LNCaP clone FGC (cell line): ENCODE data around the gene SERGEF.
"Not testable (repeated sequence)": the region's sequence is repeated elsewhere in the genome, so short reads cannot be mapped to it uniquely, and the experiment has no call there.

Experiments used
- DNase-seq: peaks from one replicate; pipeline ENCODE4 v3.0.0-alpha.2; 2011; ENCODE audit warnings: low read depth
- H3K4me3 ChIP-seq: 2 replicates; pipeline ENCODE4 v1.5.1; 2011; ENCODE audit warnings: mild to moderate bottlenecking, low read depth, low read length, control low read depth
- TF ChIP-seq, protein P1 (sequence below): IDR thresholded peaks from 2 replicates; pipeline ENCODE4 v1.5.1; 2012; ENCODE audit warnings: mild to moderate bottlenecking; ENCODE audit not compliant: control insufficient read depth, insufficient read depth; ENCODE audit errors: extremely low read depth

The SERGEF gene

DNA sequence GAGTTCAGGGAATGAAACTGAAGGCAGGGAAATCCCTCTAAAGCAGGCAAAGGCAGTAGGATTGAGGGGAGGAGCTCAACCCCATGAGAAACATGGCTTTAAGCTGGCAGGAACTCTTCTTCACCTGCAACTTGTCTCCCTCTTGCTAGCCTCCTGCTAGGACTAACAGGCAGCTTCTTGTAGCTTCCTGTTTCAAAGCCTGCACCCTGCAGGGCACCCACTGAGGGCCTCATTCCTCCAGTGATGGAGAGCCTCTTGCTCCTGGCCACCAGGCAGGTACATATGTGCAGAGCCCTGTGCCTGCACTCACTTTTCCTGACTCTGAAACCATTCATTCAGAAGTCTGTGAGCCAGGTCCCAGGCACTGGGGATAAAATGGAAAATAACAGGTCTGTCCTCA is 137.0 kb downstream of the SERGEF start:
- H3K4me3 ChIP-seq, result no peak overlapping the region
- TF ChIP-seq, protein P1, sequence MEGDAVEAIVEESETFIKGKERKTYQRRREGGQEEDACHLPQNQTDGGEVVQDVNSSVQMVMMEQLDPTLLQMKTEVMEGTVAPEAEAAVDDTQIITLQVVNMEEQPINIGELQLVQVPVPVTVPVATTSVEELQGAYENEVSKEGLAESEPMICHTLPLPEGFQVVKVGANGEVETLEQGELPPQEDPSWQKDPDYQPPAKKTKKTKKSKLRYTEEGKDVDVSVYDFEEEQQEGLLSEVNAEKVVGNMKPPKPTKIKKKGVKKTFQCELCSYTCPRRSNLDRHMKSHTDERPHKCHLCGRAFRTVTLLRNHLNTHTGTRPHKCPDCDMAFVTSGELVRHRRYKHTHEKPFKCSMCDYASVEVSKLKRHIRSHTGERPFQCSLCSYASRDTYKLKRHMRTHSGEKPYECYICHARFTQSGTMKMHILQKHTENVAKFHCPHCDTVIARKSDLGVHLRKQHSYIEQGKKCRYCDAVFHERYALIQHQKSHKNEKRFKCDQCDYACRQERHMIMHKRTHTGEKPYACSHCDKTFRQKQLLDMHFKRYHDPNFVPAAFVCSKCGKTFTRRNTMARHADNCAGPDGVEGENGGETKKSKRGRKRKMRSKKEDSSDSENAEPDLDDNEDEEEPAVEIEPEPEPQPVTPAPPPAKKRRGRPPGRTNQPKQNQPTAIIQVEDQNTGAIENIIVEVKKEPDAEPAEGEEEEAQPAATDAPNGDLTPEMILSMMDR, result no peak
- no peak for DNase-seq

DNA sequence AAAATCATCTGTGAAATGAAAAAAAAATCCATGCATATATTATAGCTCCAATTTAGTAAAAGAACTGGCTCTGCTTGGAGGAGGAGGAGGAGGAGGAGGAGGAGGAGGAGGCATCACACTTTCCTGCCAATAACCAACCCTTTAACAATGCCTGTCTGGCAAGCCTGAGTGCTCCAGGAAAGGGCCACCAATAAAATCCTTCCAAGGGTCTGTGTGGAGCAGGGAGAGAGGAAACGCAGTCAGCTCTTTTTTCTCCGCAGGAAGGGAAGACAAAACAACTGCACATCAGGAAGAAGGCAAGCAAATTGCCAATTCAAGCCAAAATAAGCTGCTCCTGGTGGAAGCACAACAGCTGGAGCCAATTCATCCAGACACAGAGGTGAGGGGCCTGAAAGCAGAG is 139.3 kb downstream of the SERGEF start:
- TF ChIP-seq, protein P1, result no peak
- H3K4me3 ChIP-seq, result no peak overlapping the region
- DNase-seq, result no peak

DNA sequence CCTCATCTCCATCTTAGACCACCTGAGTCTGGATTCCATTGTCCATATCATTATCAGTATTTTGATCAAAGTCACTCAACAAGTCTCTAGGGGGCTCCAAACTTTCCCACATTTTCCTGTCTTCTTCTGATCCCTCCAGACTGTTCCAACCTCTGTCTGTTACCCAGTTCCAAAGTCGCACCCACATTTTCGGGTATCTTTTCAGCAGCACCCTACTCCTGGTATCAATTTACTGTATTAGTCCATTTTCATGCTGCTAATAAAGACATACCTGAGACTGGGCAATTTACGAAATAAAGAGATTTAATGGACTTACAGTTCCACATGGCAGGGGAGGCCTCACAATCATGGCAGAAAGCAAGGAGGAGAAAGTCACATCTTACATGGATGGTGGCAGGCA is 144.4 kb downstream of the SERGEF start:
- DNase-seq, result not testable (repeated sequence)

DNA sequence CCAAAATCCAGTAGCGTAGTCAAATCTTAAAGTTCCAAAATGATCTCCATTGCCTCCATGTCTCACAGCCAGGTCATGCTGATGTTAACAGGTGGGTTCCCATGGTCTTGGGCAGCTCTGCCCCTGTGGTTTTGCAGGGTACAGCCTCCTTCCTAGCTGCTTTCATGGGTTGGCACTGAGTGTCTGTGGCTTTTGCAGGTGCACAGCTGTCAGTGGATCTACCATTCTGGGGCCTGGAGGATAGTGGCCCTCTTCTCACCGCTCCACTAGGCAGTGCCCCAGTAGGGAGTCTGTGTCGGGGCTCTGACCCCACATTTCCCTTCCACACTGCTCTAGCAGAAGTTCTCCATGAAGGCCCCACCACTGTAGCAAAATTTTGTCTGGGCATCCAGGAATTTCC is 145.5 kb downstream of the SERGEF start:
- H3K4me3 ChIP-seq, result no peak overlapping the region
- TF ChIP-seq, protein P1, result no peak
- no peak for DNase-seq

More for the DNA sequence above, 144.4 kb downstream of the SERGEF start:
- H3K4me3 ChIP-seq, result not testable (repeated sequence)

DNA sequence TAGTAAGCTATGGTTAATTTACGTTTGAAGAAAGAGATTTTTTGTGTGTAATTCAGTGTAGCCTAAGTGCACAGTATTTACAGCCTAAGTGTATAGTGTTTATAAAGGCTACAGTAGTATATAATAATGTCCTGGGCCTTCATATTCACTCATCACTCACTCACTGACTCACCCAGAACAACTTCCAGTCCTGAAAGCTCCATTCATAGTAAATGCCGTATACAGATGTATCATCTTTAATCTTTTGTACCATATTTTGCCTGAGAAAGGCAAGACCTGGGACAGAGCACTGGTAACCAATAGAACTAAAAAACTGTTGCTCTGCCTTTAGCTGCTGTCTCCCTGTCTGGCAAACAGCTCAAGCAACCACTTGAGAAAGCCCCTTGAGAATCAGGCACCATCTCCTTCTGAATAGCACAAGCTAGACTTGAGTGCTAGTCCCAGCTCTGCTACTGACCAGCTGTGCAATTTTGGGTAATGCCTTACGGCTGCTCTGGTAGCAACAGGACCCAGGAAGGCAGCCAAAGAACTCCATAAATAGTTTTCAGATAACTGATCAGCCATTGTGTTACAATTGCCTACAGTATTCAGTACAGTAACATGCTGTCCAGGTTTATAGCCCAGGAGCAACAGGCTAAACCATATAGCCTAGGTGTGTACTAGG is 146.9 kb downstream of the SERGEF start:
- TF ChIP-seq, protein P1, result no peak
- DNase-seq, result no peak
- no peak overlapping the region for H3K4me3 ChIP-seq

DNA sequence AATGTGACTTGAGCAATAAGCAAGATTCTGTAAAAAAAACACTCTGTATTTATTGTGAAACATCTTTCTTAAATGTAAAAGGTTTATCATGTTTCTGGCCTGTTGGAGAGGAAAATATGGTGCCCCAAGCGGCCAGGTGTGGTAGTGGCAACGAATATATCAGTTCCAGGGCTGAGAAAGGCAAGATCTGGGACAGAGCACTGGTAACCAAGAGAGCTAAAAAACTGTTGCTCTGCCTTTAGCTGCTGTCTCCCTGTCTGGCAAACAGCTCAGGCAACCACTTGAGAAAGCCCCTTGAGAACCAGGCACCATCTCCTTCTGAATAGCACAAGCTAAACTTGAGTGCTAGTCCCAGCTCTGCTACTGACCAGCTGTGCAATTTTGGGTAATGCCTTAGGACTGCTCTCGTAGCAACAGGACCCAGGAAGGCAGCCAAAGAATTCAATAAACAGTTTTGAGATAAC is 148.3 kb downstream of the SERGEF start:
- DNase-seq, result peak; percentile 17
- TF ChIP-seq, protein P1, result peak; percentile 78
- H3K4me3 ChIP-seq, result no peak overlapping the region

DNA sequence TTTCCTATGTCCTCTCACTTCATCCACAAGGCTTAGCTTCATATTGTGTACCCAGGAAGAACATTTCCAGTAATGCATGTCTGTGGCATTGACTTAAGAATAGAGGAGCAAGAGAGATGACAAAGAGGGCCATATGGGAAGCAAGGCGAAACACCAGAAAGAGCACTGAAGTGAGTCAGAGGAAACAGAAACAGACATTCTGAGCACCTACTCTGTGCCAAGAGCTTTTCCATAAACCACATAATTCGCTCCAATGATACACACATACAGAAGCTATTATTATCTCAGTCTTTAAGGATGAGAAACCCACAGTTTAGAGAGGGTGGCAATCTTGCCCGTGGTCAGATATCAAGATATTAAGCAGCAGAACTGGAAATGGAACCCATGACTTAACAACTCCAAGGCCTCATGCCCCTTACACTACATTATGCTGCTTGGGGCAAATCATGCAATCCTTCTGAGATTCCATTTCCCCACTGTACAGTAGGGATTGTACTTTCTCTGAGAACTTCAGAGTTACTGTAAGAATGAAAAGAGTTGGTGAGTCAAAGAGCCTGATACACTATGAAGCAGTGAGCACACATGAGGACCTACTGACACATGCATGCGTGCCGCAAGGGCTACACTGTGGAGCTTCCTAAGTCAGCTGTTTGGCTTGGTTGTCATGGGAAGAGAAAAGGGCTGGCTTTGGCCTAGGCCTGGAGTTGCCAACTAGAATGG is 151.7 kb downstream of the SERGEF start:
- no peak for DNase-seq
- TF ChIP-seq, protein P1, result no peak

More for the DNA sequence above, 151.7 kb downstream of the SERGEF start:
- no peak overlapping the region for H3K4me3 ChIP-seq
